ENCODE data around the gene TNFAIP8L2.
A peak's percentile ranks its signal among the peaks of the same experiment; 100 is the strongest.
"Not testable (repeated sequence)": the region's sequence is repeated elsewhere in the genome, so short reads cannot be mapped to it uniquely, and the experiment has no call there.

Gene TNFAIP8L2

GRCh38 chr1:151146072-151146411 lies 10.4 kb upstream of the TNFAIP8L2 start:
- no peak for DNase-seq (ENCODE audit: low read depth in 2 of 2)

- peak; percentile 76 to 86 for DNase-seq (ENCODE audit: low read depth in 2 of 2)
Measured at GRCh38 chr1:151146412-151147131, 9.9 kb upstream of the TNFAIP8L2 start, which contains the start of gene SEMA6C. TSS of gene SEMA6C (minus strand) at chr1:151146631. CDS start at chr1:151142621, 4,010 bp downstream.

- no peak for DNase-seq (ENCODE audit: low read depth in 2 of 2)
Measured at GRCh38 chr1:151147132-151147503, 9.3 kb upstream of the TNFAIP8L2 start.

DNA sequence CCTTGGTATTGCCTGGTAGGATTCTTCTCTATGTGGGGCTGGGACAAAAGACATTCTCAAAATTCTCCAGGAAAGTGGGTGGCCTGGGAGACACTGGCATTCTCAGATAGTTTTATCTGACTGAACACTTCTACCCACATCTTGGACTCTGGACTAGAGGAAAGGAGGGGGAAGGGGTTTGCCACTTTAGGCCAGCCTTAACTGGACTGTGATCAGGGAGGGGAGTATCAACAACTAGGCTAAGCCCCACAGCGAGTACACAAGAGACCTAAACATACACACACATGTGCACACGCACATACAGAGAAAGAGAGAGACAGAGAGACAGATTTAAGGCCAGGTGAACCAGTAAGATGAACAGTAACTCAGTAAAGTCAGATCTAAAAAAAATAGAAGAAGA lies 8.8 kb upstream of the TNFAIP8L2 start:
- no peak for DNase-seq (ENCODE audit: low read depth in 2 of 2)

DNA sequence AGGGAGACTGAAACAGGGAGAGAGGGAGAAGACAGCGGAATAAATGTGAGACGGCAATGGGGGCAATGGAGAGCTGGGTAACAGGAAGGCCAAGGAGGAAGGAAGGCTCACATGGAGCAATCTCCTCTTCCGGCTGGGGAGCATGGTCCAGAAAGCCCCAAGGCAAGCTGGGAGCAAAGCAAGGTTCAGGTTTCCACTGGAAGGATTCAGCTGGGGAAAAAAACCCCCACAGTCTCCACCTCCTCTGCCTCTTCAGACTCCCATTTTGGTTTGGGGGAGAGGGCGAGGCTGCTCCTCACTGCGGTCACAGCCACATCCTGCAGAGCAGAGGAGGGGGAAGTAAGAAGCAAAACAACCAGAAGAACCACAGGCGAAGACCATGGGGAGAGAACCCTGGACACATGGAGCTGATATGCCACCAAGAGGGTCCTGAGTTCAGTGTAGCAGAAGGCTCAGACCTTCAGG lies 650 bp downstream of the TNFAIP8L2 start:
- DNase-seq (ENCODE audit: low read depth in 2 of 2): peak in 1 of 2 donors; percentile 51

- DNase-seq (ENCODE audit: low read depth in 2 of 2): peak in 1 of 2 donors; percentile 46
Measured at GRCh38 chr1:151158326-151158725, 1.9 kb downstream of the TNFAIP8L2 start.

GRCh38 chr1:151158751-151159251 lies 2.4 kb downstream of the TNFAIP8L2 start:
- no peak for DNase-seq (ENCODE audit: low read depth in 2 of 2)

GRCh38 chr1:151159373-151159772 lies 2.9 kb downstream of the TNFAIP8L2 start:
- DNase-seq (ENCODE audit: low read depth in 2 of 2): no peak

- DNase-seq (ENCODE audit: low read depth in 2 of 2): no peak
Measured at GRCh38 chr1:151164732-151165280, 8.4 kb downstream of the TNFAIP8L2 start.

DNA sequence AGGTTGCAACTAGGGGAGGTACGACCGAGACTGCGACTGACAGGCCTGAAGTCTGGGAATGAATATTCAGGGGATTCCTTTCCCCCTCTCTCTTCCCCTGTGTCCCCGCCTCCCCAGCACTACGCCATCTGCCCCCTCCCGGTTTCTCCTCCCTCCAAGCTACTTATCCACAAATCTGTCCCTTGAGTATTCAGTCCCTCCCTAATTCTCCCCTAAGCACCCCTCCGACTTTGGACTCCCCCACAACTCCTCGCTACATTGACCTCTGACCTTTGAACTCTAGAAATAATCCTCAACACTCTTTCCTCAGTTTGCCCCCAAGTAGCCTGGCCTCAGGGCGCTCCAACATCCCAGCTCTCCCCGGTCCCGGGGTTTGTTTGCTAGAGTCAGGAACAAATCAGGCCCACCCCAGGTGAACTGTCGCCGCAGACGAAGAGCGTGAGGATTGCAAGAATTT lies 8.9 kb downstream of the TNFAIP8L2 start:
- no peak for DNase-seq (ENCODE audit: low read depth in 2 of 2)

DNA sequence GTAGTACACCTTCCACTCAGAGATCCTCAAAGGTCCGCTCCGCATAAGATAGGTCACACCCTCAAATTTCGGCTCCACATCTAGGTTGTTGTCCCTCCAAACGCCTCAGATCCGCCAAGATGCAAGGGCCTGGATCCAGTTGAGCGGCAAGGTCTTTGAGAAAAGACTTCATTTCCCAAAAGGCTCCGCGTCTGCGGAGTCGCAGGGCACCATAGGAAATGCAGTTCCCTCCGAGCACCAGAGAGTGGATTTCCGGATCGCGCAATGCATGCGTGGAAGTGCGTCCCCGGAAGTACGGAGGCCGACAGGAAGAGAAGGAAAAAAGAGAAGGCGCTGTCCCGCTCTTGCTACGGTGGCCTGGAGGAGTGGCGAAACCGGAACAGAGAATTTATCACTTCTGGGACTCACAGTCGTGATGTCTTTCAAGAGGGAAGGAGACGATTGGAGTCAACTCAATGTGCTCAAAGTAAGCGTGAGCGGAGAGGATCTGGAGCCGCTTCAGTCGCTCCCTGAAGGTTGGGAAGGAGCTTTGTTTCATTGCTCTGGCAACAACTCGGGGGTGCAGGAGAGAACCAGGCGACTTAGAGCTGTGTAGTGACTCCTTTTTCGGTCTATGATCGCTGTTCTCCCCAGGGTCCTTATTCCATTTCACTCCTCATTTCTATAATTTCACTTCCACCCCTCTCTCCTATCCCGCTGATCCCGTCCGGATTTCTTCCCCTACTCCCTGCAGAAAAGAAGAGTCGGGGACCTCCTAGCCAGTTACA lies 9.5 kb downstream of the TNFAIP8L2 start, which contains the start of the genes LYSMD1 and SCNM1:
Gene LYSMD1 (minus strand): TSS at position 165 of the 767 bp plus-strand sequence. CDS start 644 bp downstream, outside the sequence.
Gene SCNM1 (plus strand): TSS at position 407 of the 767 bp plus-strand sequence. CDS start 9 bp downstream, at position 416.
- peak; percentile 90 to 92 for DNase-seq (ENCODE audit: low read depth in 2 of 2)

DNA sequence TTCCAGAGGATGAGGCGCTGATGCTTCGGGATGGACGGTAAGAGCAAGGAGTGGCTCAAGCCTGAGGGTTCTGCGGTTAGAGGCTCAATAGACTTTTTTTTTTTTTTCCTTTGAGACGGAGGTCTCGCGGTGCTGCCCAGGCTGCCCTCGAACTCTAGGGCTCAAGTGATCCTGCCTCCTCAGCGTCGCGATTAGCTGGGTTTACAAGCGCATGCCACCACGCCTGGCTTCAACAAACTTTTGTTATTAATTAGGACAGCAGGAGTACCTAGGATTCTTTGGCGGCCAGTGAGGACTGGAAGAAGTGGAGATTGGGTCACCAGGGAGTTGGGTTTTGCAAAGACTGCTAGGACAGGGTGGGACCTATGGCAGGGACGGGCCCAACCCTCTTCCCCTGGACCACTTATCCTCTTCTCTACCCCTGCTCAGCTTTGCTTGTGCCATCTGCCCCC lies 10.1 kb downstream of the TNFAIP8L2 start:
- no peak for DNase-seq (ENCODE audit: low read depth in 2 of 2)

DNA sequence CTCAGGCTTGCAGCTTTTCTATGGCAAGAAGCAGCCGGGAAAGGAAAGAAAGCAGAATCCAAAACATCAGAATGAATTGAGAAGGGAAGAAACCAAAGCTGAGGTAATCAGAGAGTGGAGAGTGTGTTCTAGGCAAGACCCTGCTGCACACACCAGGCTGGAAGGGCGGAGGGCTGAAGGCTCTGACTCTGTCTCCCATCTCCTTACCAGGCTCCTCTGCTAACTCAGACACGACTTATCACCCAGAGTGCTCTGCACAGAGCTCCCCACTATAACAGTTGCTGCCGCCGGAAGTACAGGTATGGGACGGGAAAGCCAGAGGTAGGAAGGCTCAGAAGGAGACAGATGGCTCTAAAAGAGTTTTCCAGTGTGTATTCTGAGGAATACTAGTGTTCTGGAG lies 10.7 kb downstream of the TNFAIP8L2 start:
- DNase-seq (ENCODE audit: low read depth in 2 of 2): no peak

DNA sequence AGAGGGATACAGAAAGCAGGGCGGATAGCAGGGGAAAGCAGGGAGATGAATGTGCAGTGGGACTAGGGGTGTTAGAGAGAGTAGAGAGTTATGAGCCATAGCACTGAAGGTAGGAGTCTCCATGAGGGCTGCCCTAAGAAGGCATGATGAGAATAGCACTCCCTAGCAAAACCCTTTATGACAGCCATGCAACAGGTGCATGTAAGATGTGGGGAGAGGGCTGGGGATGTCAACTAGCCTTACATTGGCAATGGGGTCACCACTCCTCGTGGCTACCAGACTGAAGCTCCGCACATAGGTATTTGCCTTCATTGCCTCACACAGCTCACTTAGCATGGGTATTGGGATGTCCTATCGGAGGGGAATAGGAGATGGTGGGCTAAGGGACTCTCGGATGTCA lies 14.7 kb downstream of the TNFAIP8L2 start:
- DNase-seq (ENCODE audit: low read depth in 2 of 2): no peak

DNA sequence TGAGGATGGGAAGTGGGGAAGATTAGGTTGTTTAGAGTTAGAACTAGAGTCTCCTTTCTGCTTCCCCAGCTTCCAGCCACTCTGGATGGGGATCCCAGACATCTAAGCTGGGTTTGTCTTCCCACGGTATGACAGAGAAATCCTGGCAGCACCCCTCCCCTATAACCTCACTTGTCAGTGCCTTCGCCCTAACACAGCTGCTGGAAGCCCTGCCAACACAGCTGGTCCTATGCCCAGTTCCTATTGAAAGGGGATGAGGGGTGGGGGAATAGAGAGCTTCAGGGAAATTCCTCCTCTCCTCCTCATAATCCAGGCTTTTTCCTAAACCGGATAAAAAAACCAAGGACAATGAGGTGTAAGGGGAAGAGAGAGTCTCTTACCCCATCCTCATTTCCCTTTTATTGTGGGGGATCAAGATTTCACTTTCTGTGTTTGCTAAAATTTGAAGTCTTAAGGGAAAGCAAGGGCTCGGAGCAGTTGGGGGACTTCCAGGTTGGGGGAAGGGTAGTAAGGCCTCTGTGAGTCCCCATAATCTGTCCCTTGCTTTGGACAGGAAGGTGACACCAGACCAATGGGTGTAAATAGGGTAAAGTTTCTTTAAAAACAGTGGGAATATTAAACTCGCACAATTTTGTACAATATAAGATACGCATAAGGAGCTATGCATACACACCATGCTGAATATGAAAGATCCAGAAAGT lies 18.7 kb downstream of the TNFAIP8L2 start:
- DNase-seq (ENCODE audit: low read depth in 2 of 2): no peak

DNA sequence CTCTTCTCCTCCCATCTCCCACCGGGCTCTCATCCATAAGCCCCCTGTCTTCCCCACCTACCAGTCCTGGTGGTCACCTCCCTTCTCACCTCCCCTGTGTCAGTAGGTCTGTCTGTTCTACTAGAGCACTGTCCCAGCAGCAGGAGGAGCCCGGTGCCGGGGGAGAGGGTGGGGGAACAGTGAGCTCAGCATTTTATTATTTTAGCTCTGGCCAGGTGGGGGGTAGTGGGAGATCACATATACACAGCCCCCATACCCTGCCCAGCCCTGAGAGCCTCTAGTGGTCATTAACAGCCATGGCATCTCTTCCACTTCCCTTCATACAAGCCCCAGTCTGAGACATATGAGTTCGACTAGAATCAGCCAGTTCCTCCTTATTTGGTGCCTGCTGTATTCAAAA lies 19.4 kb downstream of the TNFAIP8L2 start, which contains the start of gene TMOD4:
Gene TMOD4 (minus strand): TSS at position 119 of the 400 bp plus-strand sequence. CDS start 1,106 bp downstream, outside the sequence.
- no peak for DNase-seq (ENCODE audit: low read depth in 2 of 2)

DNA sequence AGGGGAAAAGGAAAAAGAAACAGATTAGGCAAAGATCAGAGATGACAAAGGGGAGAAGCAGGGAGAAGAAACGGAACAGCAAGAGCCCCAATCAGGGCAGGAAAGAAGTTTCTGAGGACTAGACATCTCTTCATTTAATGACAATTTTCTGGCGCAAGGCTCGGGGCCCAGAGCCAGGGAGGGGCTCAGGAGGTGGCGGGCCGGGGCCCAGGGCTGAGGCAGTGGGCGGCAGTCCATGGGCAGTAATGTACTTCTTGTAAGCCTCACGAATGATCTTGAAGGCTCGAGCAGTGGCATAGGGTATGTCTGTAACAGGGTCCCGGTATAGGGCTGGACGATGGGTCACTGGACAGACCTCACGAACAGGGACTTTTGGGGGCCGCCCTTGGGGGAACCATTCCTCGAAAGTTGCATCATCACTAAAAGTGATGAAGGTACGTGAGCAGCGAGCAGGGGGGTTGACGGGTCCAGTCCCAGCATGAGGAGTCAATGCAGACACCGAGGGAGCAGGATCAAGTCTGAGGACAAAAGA lies 20.1 kb downstream of the TNFAIP8L2 start:
- DNase-seq (ENCODE audit: low read depth in 2 of 2): no peak

DNA sequence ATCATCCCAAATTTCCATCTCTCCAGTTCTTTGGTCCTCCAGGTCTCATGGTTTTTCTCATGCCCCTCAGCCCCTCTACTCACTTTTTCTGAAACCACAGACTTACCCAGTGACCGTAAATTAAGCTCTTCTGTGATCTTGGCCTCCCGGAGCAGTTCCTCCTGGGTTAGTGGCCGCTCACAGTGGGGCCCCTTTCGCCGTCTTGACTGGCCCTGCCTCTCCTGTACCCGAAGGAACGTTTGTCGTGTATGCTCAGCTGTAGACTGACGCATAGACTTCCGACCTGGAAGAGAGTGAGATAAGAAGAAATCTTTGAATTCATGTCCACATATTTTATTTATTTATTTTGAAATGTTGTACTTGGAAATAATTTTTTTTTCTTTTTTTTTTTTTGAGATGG lies 27.8 kb downstream of the TNFAIP8L2 start:
- DNase-seq (ENCODE audit: low read depth in 2 of 2): no peak

GRCh38 chr1:151187205-151187604 lies 30.8 kb downstream of the TNFAIP8L2 start:
- DNase-seq (ENCODE audit: low read depth in 2 of 2): no peak

GRCh38 chr1:151188667-151189066 lies 32.2 kb downstream of the TNFAIP8L2 start:
- not testable (repeated sequence) for DNase-seq (ENCODE audit: low read depth in 2 of 2)
